Measurements from ENCODE around the gene TEPSIN. TPM values are rescaled to one million over a fixed set of nuclear protein-coding genes. Genes with fewer than 3 reads are reported as not detected.

The TEPSIN gene
- total and polyA plus RNA-seq, 2 of the 8 experiments (the other 6 are each of a cell fraction or from before 2014, with no cell fraction given): 22.9 to 28.0 TPM

DNA sequence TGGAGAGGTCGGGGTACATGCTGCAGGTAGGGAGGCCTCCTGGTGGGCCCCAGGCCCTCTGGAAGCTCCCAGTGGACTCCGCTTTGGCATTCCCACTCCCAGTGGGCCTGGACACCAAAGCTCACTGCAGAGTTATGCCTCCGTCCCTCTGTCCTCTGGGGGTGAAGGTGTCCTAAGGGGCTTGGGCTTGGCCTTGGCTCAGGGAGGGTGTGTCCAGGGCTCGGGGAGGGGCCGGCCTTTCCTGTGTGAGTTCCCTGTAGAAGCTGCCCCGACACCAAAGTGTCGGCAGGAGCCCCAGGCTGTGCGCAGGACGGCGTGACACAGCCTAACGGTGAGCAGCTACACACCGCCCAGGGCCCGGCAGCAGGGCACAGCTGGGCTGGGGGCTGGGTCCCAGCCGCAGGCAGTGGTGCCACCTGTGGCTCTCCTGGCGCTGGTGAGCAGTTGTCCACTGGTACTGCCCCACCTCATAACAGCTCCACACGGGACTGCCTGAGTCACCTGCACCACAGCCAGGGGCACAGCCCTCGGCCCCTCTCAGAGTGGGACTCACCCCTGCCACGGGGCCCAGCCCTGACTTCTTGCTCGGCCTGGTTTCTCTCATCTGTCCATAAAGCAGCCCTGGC lies 6.1 kb downstream of the TEPSIN start:
- Histone ChIP-seq H2BK5ac (ENCODE audit: low read depth, low read length) (no peak overlapping the region), H3K9ac (replicated peaks in 1 of 4; ENCODE audit: extremely low read depth in 1 of 4, low read depth in 3 of 4, low read length in 3 of 4) (no peak overlapping the region; a peak in 1 of 7 replicates), H3K27me3 (replicated peaks in 1 of 4; ENCODE audit: control insufficient read depth in 3 of 4, extremely low read depth in 1 of 4, insufficient read depth in 3 of 4, low read length in 3 of 4) (no peaks in the 10 kb centered on the region), H3K23me2 (ENCODE audit: low read depth, low read length) (no peaks in the 10 kb centered on the region), H4K91ac (replicated peaks; ENCODE audit: insufficient read length, low read length) (no peak overlapping the region), H3K9me3 (ENCODE audit: insufficient read depth in 2 of 2, low read depth in 1 of 2, low read length in 1 of 2) (no peaks in the 10 kb centered on the region; a peak in 1 of 4 replicates), H4K8ac (ENCODE audit: extremely low read depth, insufficient read depth, low read length) (no peak overlapping the region), H3K36me3 (ENCODE audit: control insufficient read depth in 2 of 4, insufficient read depth in 4 of 4, low read length in 3 of 4) (peaks cover 0 to 18% (median 4%) of the 10 kb centered on the region in 4 experiments; a peak in 5 of 8 replicates), H4K5ac (ENCODE audit: insufficient read length, low read depth, low read length) (no peak overlapping the region), H4K20me1 (replicated peaks in 1 of 2; ENCODE audit: control insufficient read depth in 1 of 2, insufficient read depth in 2 of 2, low read length in 2 of 2) (peaks cover 0 to 16% of the 10 kb centered on the region in 2 experiments), H3K79me2 (ENCODE audit: control insufficient read depth in 1 of 2, insufficient read depth in 2 of 2, low read length in 2 of 2) (peaks cover 0 to 4% of the 10 kb centered on the region in 2 experiments; a peak in 1 of 4 replicates), H2AK5ac (ENCODE audit: low read depth, low read length) (no peak overlapping the region), H3K14ac (ENCODE audit: insufficient read length) (no peak overlapping the region), H3K56ac (replicated peaks; ENCODE audit: insufficient read length, low read depth, low read length) (no peak overlapping the region), H2AFZ (ENCODE audit: low read length) (no peak overlapping the region), H3K18ac (ENCODE audit: extremely low read depth, low read length) (no peak overlapping the region), H3K4me1 (replicated peaks in 1 of 4; ENCODE audit: control insufficient read depth in 3 of 4, insufficient read depth in 4 of 4, low read length in 3 of 4) (peaks cover 0 to 4% (median under 1%) of the 10 kb centered on the region in 4 experiments; a peak in 3 of 7 replicates), H3K79me1 (ENCODE audit: low read depth, low read length) (peaks cover 5% of the 10 kb centered on the region), H3K27ac (ENCODE audit: low read depth, low read length) (no peak overlapping the region), H3K4me2 (ENCODE audit: insufficient read depth in 1 of 2, low read depth in 2 of 2, low read length in 2 of 2) (no peak overlapping the region), H3K4ac (replicated peaks; ENCODE audit: insufficient read length, low read depth, low read length) (no peak overlapping the region), H2BK20ac (ENCODE audit: low read length) (no peak overlapping the region), H3K23ac (ENCODE audit: insufficient read length) (no peak overlapping the region), H2BK120ac (replicated peaks; ENCODE audit: low read depth, low read length) (no peak overlapping the region), H3K4me3 (ENCODE audit: extremely low read depth in 1 of 4, insufficient read depth in 2 of 4, low read depth in 3 of 4, low read length in 4 of 4) (no peak overlapping the region), H2BK15ac (ENCODE audit: low read length) (no peak overlapping the region), H2BK12ac (ENCODE audit: low read depth, low read length) (no peak overlapping the region)
- 94% methylated on average over 19 of the region's 19 CpGs; no CpG with 5 or more reads in 1 of the 2 experiments for WGBS, 2 experiments (ENCODE audit: extremely low coverage in 1 of 2, insufficient coverage in 1 of 2, insufficient read length in 1 of 2, insufficient replicate concordance in 2 of 2, low coverage in 1 of 2, low lambda C conversion rate in 2 of 2, missing lambda C conversion rate in 1 of 2)
- TF ChIP-seq TAF7 (optimal IDR thresholded peaks at IDR 0.05; ENCODE audit: borderline replicate concordance, low read depth, low read length) (no peak), NRF1 (IDR thresholded peaks at IDR 0.05; ENCODE audit: low read depth, low read length) (no peak), EP300 (IDR thresholded peaks at IDR 0.05; ENCODE audit: borderline replicate concordance in 1 of 2, low read depth in 2 of 2, low read length in 2 of 2) (no peak), ATF3 (IDR thresholded peaks at IDR 0.05; ENCODE audit: insufficient read depth, low read depth, low read length) (no peak), RXRA (IDR thresholded peaks at IDR 0.05; ENCODE audit: insufficient read depth, low read depth, low read length) (no peak), CBX5 (IDR thresholded peaks at IDR 0.05; ENCODE audit: low read depth, low read length) (no peak)
- TF ChIP-seq, protein P1, sequence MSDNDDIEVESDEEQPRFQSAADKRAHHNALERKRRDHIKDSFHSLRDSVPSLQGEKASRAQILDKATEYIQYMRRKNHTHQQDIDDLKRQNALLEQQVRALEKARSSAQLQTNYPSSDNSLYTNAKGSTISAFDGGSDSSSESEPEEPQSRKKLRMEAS (IDR thresholded peaks at IDR 0.05): no peak
- DNase-seq (ENCODE audit: low read depth in 1 of 2, low spot score in 2 of 2) (no peak), FAIRE-seq (no peak)
- ChIA-PET POLR2A (ENCODE audit: partially characterized antibody) (interaction anchor here (0.7 to 1.5 kb wide), 3 partner anchors 8 to 16 kb away, joined by 3 to 5 read pairs (median 3); no protein-coding TSS in a partner anchor), CTCF (ENCODE audit: partially characterized antibody) (interaction anchor here (0.7 to 1.2 kb wide), 4 partner anchors 13 to 142 kb away, joined by 3 read pairs; no protein-coding TSS in a partner anchor)

Data from H1 (cell line).